D721Med (cell line): ENCODE results near the gene ARL8B.

Experiments used
- DNase-seq: peaks from one replicate; pipeline ENCODE4 v3.0.0; 2011; ENCODE audit warnings: low spot score; ENCODE audit not compliant: insufficient read length
- FAIRE-seq: peaks from 2 replicates; lab custom pipeline; 2011; peaks lifted over from hg19 to GRCh38; lab: Jason Lieb, UNC
- TF ChIP-seq, protein P1 (sequence below): IDR thresholded peaks from 2 replicates; pipeline ENCODE4 v1.5.1; 2012; ENCODE audit warnings: mild to moderate bottlenecking, control low read depth; ENCODE audit not compliant: insufficient read depth; ENCODE audit errors: missing control alignments

Gene ARL8B

DNA sequence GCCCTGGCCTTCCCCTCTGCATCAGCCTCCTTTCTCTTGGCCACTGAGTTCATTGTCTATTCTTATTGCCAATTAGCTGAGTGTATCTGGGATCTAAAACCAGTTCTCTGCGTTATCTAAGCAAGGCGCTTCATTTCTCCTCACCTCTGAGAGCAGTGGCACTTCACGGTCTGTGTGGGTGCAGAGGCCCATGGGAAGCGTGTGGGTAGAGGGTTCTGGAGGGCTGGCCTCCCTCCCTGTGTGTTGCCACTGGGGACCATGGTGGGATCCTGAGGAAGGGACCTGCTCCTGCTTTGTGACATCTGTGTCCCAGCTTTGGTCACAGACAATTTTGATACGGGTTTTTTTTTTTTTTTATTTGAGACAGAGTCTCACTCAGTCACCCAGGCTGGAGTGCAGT is 98.1 kb downstream of the ARL8B start:
- no peak for FAIRE-seq
- no peak for DNase-seq

DNA sequence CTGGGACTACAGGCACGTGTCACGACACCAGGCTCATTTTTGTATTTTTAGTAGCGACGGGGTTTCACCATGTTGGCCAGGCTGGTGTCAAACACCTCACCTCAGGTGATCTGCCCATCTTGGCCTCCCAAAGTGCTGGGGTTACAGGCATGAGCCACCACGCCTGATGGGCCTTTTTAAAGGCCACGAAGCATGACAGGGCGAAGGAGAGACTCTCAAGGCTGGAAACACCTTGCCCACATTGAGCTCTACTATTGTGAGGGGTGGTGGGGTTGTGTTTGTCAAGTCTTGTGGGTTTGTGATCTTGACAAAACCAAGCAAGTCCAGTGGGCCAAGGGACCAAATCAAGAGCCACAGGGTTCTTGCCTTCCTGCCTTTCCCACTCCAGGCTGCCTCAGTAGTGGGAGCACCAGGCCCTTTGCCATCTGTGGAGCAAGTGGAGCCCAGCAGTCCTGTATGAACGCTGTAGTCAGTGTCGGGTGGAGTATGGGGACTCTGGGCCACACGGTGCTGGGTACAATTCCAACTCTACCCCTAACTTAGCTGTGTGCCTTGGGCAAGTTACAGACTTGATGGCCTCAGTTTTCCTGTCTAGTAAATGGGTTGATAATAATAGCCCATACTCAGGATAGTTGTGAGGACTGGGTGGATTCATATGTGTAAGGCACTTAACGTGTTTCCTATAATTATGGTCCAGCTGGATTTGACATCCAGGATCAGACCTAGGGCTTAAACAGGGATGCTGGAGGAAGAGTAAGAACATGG is 98.8 kb downstream of the ARL8B start:
- TF ChIP-seq, protein P1, sequence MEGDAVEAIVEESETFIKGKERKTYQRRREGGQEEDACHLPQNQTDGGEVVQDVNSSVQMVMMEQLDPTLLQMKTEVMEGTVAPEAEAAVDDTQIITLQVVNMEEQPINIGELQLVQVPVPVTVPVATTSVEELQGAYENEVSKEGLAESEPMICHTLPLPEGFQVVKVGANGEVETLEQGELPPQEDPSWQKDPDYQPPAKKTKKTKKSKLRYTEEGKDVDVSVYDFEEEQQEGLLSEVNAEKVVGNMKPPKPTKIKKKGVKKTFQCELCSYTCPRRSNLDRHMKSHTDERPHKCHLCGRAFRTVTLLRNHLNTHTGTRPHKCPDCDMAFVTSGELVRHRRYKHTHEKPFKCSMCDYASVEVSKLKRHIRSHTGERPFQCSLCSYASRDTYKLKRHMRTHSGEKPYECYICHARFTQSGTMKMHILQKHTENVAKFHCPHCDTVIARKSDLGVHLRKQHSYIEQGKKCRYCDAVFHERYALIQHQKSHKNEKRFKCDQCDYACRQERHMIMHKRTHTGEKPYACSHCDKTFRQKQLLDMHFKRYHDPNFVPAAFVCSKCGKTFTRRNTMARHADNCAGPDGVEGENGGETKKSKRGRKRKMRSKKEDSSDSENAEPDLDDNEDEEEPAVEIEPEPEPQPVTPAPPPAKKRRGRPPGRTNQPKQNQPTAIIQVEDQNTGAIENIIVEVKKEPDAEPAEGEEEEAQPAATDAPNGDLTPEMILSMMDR, result no peak
- no peak for DNase-seq
- FAIRE-seq, result no peak

More for the DNA sequence above, 98.1 kb downstream of the ARL8B start:
- TF ChIP-seq, protein P1, result no peak

DNA sequence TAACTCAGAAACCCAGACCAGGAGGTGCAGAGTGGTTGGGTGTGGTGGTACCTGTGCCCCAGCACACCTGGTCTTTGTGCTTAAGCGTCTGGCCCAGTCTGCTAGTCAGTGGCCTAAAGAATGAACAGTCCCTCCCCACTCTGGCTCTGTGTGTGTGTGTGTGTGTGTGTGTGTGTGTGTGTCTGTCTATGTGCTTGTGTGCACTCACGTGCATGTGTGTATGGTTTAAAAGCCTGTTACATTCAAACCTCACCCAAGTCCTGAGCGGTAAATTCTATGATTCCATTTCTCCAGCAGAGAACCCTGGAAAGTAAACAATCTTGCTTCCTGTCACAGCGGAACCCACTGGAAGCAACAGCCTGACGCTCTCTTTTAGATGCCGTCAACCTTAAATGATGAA is 99.6 kb downstream of the ARL8B start:
- TF ChIP-seq, protein P1, result no peak
- DNase-seq, result no peak
- no peak for FAIRE-seq

DNA sequence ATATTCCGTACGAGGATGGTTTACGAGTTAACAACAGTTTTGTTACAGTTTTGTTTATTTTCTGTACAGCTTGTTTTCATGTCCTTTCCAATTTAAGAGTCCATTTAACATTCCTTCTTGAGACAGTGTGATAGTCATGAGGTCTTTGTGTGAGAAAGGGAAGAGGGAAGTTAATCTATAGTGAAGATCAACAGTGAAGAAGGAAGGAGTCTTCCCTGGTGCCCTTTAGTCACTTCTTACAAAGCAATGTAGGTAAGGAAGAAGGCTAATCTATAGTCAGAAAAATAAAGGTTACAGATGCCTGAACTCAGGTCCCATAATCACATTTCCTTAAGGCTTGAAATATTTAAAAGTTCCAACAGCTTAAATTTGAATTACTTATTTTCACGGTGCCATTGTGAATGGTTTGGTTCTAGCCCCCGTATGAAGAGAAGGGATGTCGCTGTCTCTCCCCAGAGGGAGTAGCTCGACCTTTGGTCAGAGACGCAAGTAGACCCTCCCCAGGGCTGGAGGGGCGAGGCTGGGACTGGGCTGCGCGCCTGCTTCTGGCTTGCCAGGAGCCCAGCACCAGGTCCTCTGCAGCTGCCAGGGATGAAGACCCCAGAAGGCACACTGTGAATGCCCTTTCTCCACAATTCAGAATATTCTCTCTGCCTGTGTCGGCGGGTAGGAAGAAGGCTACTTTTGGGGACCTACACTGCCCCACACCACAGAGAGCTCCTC is 100.4 kb downstream of the ARL8B start:
- DNase-seq (no peak), FAIRE-seq (no peak)

DNA sequence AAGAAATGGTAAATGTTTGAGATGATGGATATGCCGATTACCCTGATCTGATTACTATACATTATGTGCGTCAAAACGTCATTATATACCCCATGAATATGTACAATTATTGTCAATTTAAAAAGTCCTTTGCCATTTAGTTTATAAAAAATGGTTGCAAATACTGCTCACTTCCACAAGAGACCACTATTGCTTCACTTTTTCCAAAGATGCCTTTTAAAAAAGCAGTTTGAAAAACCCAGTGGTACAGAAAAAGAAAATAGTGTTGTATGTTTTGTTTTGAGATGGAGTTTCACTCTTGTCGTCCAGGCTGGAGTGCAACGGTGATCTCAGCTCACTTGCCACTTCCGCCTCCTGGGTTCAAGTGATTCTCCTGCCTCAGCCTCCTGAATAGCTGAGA is 104.7 kb downstream of the ARL8B start:
- FAIRE-seq, result no peak
- no peak for DNase-seq
- TF ChIP-seq, protein P1, result peak; percentile 50

More for the DNA sequence above, 100.4 kb downstream of the ARL8B start:
- TF ChIP-seq, protein P1, result no peak

DNA sequence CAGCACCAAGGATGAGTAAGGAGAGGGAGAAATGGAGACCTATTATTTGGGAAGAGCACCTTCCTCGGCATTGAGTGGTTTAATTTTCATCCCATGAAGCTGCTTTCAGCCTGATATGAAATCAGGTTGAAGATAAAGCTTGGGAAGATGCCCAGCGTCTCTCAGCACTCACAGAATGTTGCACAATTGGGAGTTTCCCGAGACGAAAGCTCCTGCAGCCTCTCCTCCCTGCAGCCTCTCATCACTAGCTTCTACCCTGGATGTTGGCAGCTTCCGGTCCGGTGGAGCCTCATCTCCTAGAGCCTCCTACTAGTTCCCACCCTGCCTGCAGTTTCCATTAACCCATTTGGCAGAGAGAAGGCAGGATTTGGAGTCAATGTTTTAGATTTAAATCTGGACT is 105.7 kb downstream of the ARL8B start:
- DNase-seq (no peak), FAIRE-seq (no peak)
- TF ChIP-seq, protein P1, result no peak

DNA sequence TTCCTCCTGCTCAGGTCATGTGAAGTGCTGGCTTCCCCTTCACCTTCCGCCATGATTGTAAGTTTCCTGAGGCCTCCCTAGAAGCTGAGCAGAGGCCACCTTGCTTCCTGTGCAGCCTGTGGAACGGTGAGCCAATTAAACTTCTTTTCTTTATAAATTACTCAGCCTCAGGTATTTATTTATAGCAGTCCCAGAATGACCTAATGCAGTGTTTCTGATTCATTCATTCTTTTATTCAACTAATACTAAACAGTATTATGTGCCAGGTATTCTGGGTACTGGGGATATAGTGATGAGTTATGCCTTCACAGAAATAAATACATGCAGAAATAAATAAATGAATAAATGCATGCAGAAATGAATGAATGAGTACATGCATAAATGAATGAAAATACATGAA is 107.3 kb downstream of the ARL8B start:
- TF ChIP-seq, protein P1, result no peak
- FAIRE-seq (no peak), DNase-seq (no peak)
